Fibroblast of lung (primary cell): ENCODE data around the gene OSBPL7.

Experiments
- CTCF ChIP-seq, 2 donors: IDR thresholded peaks in 1 of 2; conservative IDR thresholded peaks in 1 of 2; 1 replicate in 1 of 2; 2 replicates in 1 of 2; pipeline ENCODE4 v1.5.1; 2011 to 2012; ENCODE audit warnings: low read length in 2 of 2, control low read depth in 1 of 2, inconsistent platforms in 1 of 2, low read depth in 1 of 2, mild to moderate bottlenecking in 1 of 2
- EZH2 ChIP-seq: IDR thresholded peaks from 2 replicates; pipeline ENCODE4 v1.5.1; 2012; ENCODE audit warnings: low read length, control low read depth, mild to moderate bottlenecking; ENCODE audit errors: missing control alignments

DNA sequence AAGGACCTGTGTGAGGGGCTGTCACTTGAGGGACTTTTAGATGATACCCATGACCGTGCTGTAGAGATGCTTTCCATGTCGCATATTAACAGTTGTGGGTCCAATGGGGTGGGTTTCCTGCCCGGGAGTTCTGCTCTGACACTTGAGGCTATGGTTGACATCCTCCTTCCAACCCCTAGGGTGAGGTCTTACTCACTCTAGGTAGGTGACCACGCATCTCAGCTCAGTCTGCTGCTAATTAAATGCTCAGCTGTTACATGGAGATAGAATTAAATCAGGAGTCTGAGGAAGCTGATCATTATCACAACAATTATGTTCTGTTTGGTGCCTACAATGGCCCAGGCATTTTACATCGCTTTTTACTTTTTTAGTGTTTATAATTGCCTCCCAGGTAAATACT, 40.2 kb downstream of the OSBPL7 start:
- TF ChIP-seq CTCF (conservative IDR thresholded peaks at IDR 0.05 in 1 of 2, IDR thresholded peaks at IDR 0.05 in 1 of 2; ENCODE audit: low read depth in 1 of 2, low read length in 2 of 2) = no peak
- no peak for TF ChIP-seq EZH2
